Activated CD8-positive, alpha-beta T cell treated with anti-CD3 and anti-CD28 coated beads for 36 hours (primary cell): ENCODE measurements around the gene DEFB119. TPM values are rescaled to one million over a fixed set of nuclear protein-coding genes. Genes with fewer than 3 reads are reported as not detected.
"Not testable (repeated sequence)": the region's sequence is repeated elsewhere in the genome, so short reads cannot be mapped to it uniquely, and the experiment has no call there.

Experiments used
- ATAC-seq: fragments of 200-7000 bp; cut with Tn5 transposase; one replicate; pipeline ENCODE4 v1.10.0; 2021; ENCODE audit warnings: mild to moderate bottlenecking, moderate library complexity
- CTCF ChIA-PET: fragments of 350-600 bp; sonication (Branson Sonifier 250); formaldehyde crosslinking; loops from one replicate; lab custom pipeline; 2021; ENCODE audit warnings: antibody characterized with exemption; lab: Charles Lee
- POLR2A ChIA-PET: fragments of 350-600 bp; sonication (Branson Sonifier 250); formaldehyde crosslinking; loops from one replicate; lab custom pipeline; 2021; ENCODE audit warnings: antibody characterized with exemption; lab: Charles Lee
- DNase-seq: peaks from one replicate; pipeline ENCODE4 v3.0.0-alpha.2; 2020
- H3K27ac Mint-ChIP-seq: one replicate; pipeline ENCODE4 v1.8.0; 2021; ENCODE audit warnings: mild to moderate bottlenecking, mixed read lengths
- H3K27me3 Mint-ChIP-seq: one replicate; pipeline ENCODE4 v1.8.0; 2021; ENCODE audit warnings: mixed read lengths
- H3K36me3 Mint-ChIP-seq: one replicate; pipeline ENCODE4 v1.8.0; 2021; ENCODE audit warnings: low read depth, mixed read lengths
- H3K4me1 Mint-ChIP-seq: one replicate; pipeline ENCODE4 v1.8.0; 2021; ENCODE audit warnings: low read depth, mixed read lengths
- H3K4me3 Mint-ChIP-seq: one replicate; pipeline ENCODE4 v1.8.0; 2021; ENCODE audit warnings: mild to moderate bottlenecking, moderate library complexity, mixed read lengths
- H3K9me3 Mint-ChIP-seq: one replicate; pipeline ENCODE4 v1.8.0; 2021; ENCODE audit warnings: mixed read lengths
- CTCF ChIP-seq: fragments of 200-600 bp; IDR thresholded peaks from one replicate; pipeline ENCODE4 v1.8.0; 2022; ENCODE audit warnings: antibody characterized with exemption, mild to moderate bottlenecking
- intact Hi-C: fragments of 100-400 bp; cut with micrococcal nuclease; formaldehyde crosslinking; loops from one replicate; pipeline ENCODE4 v1.10.0; 2022
- total RNA-seq, 2 experiments: library from RNA; stranded (reverse); gene quantifications; one replicate each; pipeline ENCODE4 v1.2.3, GENCODE V29; 2021

DEFB119 gene
- total RNA-seq: not detected

GRCh38 chr20:31390490-31390889, at the start of gene DEFB119:
Gene DEFB119 (minus strand): TSS chr20:31390590. CDS start chr20:31390483, 107 bp downstream.
- H3K36me3 Mint-ChIP-seq: no peaks in the 10 kb centered on the region
- no peak within 1 kb of the TSS for H3K4me3 Mint-ChIP-seq
- H3K9me3 Mint-ChIP-seq: no peaks in the 10 kb centered on the region
- no peaks in the 10 kb centered on the region for H3K4me1 Mint-ChIP-seq
- no peak within 1 kb of the TSS for H3K27ac Mint-ChIP-seq
- H3K27me3 Mint-ChIP-seq: peaks cover 14% of the 10 kb centered on the region
- ChIA-PET POLR2A (no interaction called here), CTCF (interaction anchor here (2.2 kb wide), 1 partner anchor 113 kb away, joined by 6 read pairs; no protein-coding TSS in a partner anchor)
- intact Hi-C loops: no loop called here
- no peak for TF ChIP-seq CTCF
- no peak for DNase-seq
- ATAC-seq: no peak

GRCh38 chr20:31430568-31431115, 40.3 kb upstream of the DEFB119 start:
- peaks cover 7% of the 10 kb centered on the region for H3K27me3 Mint-ChIP-seq
- no peak for TF ChIP-seq CTCF
- H3K36me3 Mint-ChIP-seq: no peaks in the 10 kb centered on the region
- H3K4me3 Mint-ChIP-seq: no peak overlapping the region
- CTCF ChIA-PET: interaction anchor here (1.4 kb wide), 2 partner anchors 10 to 73 kb away, joined by 4 read pairs; partner anchors contain the start of gene DEFB123
- no peaks in the 10 kb centered on the region for H3K4me1 Mint-ChIP-seq
- intact Hi-C loops: no loop called here
- ATAC-seq: no peak
- POLR2A ChIA-PET: no interaction called here
- peaks cover 2% of the 10 kb centered on the region for H3K9me3 Mint-ChIP-seq
- H3K27ac Mint-ChIP-seq: no peak overlapping the region
- DNase-seq: no peak

GRCh38 chr20:31427576-31427975, 37.2 kb upstream of the DEFB119 start:
- DNase-seq, intact Hi-C loops, H3K27ac Mint-ChIP-seq, H3K4me3 Mint-ChIP-seq, ATAC-seq, H3K9me3 Mint-ChIP-seq, POLR2A ChIA-PET, H3K36me3 Mint-ChIP-seq, H3K4me1 Mint-ChIP-seq, CTCF ChIA-PET, H3K27me3 Mint-ChIP-seq: not testable (repeated sequence)

GRCh38 chr20:31426891-31427551, 36.6 kb upstream of the DEFB119 start:
- POLR2A ChIA-PET, H3K36me3 Mint-ChIP-seq, H3K27me3 Mint-ChIP-seq, H3K27ac Mint-ChIP-seq, CTCF ChIA-PET, intact Hi-C loops, H3K4me1 Mint-ChIP-seq, ATAC-seq, DNase-seq, H3K9me3 Mint-ChIP-seq, H3K4me3 Mint-ChIP-seq: not testable (repeated sequence)

- POLR2A ChIA-PET: no interaction called here
- DNase-seq (no peak), ATAC-seq (no peak)
- Mint-ChIP-seq H3K36me3 (no peaks in the 10 kb centered on the region), H3K4me3 (no peak overlapping the region), H3K9me3 (peaks cover 2% of the 10 kb centered on the region), H3K27ac (no peak overlapping the region), H3K27me3 (peaks cover 2% of the 10 kb centered on the region), H3K4me1 (no peaks in the 10 kb centered on the region)
- CTCF ChIA-PET: no interaction called here
- no peak for TF ChIP-seq CTCF
- intact Hi-C loops: no loop called here
Observed at GRCh38 chr20:31425797-31426196, 35.4 kb upstream of the DEFB119 start.

GRCh38 chr20:31418307-31418706, 27.9 kb upstream of the DEFB119 start:
- ChIA-PET CTCF (no interaction called here), POLR2A (no interaction called here)
- no peak overlapping the region for H3K27ac Mint-ChIP-seq
- H3K4me3 Mint-ChIP-seq: no peak overlapping the region
- H3K36me3 Mint-ChIP-seq: no peaks in the 10 kb centered on the region
- no peak for TF ChIP-seq CTCF
- H3K9me3 Mint-ChIP-seq: no peaks in the 10 kb centered on the region
- ATAC-seq: no peak
- H3K27me3 Mint-ChIP-seq: peaks cover 4% of the 10 kb centered on the region
- H3K4me1 Mint-ChIP-seq: no peaks in the 10 kb centered on the region
- intact Hi-C loops: no loop called here
- DNase-seq: no peak
